GM23338 (cell line): ENCODE measurements around the gene SRPK1. TPM values are rescaled to one million over a fixed set of nuclear protein-coding genes. Genes with fewer than 3 reads are reported as not detected.
"Not testable (repeated sequence)": the region's sequence is repeated elsewhere in the genome, so short reads cannot be mapped to it uniquely, and the experiment has no call there.

Source experiments
- ATAC-seq: fragments of 200-7000 bp; cut with Tn5 transposase; 3 replicates; pipeline ENCODE4 v1.9.1; 2020
- DNase-seq: peaks from one replicate; pipeline ENCODE4 v3.0.0-alpha.2; 2015; ENCODE audit warnings: low spot score
- H2AFZ ChIP-seq: fragments of 200-600 bp; sonication (generic); 2 replicates; pipeline ENCODE4 v1.8.0; 2016; ENCODE audit warnings: antibody characterized with exemption, mild to moderate bottlenecking, moderate library complexity
- H3F3A ChIP-seq: fragments of 200-600 bp; sonication (generic); replicated peaks from 2 replicates; pipeline ENCODE4 v1.8.0; 2017; ENCODE audit warnings: antibody characterized with exemption, mixed run types, low read depth
- H3K27ac ChIP-seq: fragments of 200-600 bp; sonication (generic); 2 replicates; pipeline ENCODE4 v1.6.1; 2016; ENCODE audit warnings: low read depth
- H3K27me3 ChIP-seq: fragments of 200-600 bp; sonication (generic); 2 replicates; pipeline ENCODE4 v1.8.0; 2016; ENCODE audit warnings: mild to moderate bottlenecking, mixed run types, moderate library complexity; ENCODE audit not compliant: insufficient read depth
- H3K36me3 ChIP-seq: fragments of 200-600 bp; sonication (generic); 2 replicates; pipeline ENCODE4 v1.8.0; 2016; ENCODE audit warnings: mild to moderate bottlenecking; ENCODE audit not compliant: insufficient read depth
- H3K4me1 ChIP-seq: fragments of 200-600 bp; sonication (generic); 2 replicates; pipeline ENCODE4 v1.8.0; 2016; ENCODE audit warnings: mild to moderate bottlenecking, moderate library complexity; ENCODE audit not compliant: insufficient read depth
- H3K4me2 ChIP-seq: fragments of 200-600 bp; sonication (generic); 2 replicates; pipeline ENCODE4 v1.7.1; 2017; ENCODE audit warnings: mixed run types
- H3K4me3 ChIP-seq: fragments of 200-600 bp; sonication (generic); 2 replicates; pipeline ENCODE4 v1.6.1; 2016; ENCODE audit warnings: mixed run types
- H3K79me2 ChIP-seq: fragments of 200-600 bp; sonication (generic); replicated peaks from 2 replicates; pipeline ENCODE4 v1.8.0; 2017; ENCODE audit warnings: mild to moderate bottlenecking; ENCODE audit not compliant: insufficient read depth
- H3K9me2 ChIP-seq: fragments of 200-600 bp; sonication (generic); 2 replicates; pipeline ENCODE4 v1.8.0; 2017; ENCODE audit not compliant: insufficient read depth
- H4K20me1 ChIP-seq: fragments of 200-600 bp; sonication (generic); replicated peaks from 2 replicates; pipeline ENCODE4 v1.8.0; 2017; ENCODE audit warnings: mild to moderate bottlenecking; ENCODE audit not compliant: insufficient read depth
- H3K27ac Mint-ChIP-seq: 2 replicates; pipeline ENCODE4 v1.8.0; 2020; ENCODE audit warnings: inconsistent platforms, mild to moderate bottlenecking, moderate library complexity, mixed read lengths
- H3K27me3 Mint-ChIP-seq: 3 replicates; pipeline ENCODE4 v1.8.0; 2022; ENCODE audit warnings: low read depth, mild to moderate bottlenecking, moderate library complexity, mixed read lengths, inconsistent platforms; ENCODE audit not compliant: insufficient read depth, poor library complexity
- H3K36me3 Mint-ChIP-seq: 3 replicates; pipeline ENCODE4 v1.8.0; 2021; ENCODE audit warnings: low read depth, mild to moderate bottlenecking, inconsistent platforms, moderate library complexity, mixed read lengths
- H3K4me1 Mint-ChIP-seq: 3 replicates; pipeline ENCODE4 v1.8.0; 2020; ENCODE audit warnings: mild to moderate bottlenecking, inconsistent platforms, mixed read lengths
- H3K4me3 Mint-ChIP-seq: 3 replicates; pipeline ENCODE4 v1.8.0; 2021; ENCODE audit warnings: moderate library complexity, mild to moderate bottlenecking, inconsistent platforms, mixed read lengths
- H3K9me3 Mint-ChIP-seq: 3 replicates; pipeline ENCODE4 v1.8.0; 2020; ENCODE audit warnings: moderate library complexity, mild to moderate bottlenecking, inconsistent platforms, mixed read lengths
- STAT1 ChIP-seq: IDR thresholded peaks from one replicate; pipeline ENCODE4 v1.6.1; 2016; ENCODE audit warnings: antibody characterized with exemption; ENCODE audit not compliant: unreplicated experiment
- ZNF114 ChIP-seq: fragments of 250-450 bp; sonication (Bioruptor Pico); IDR thresholded peaks from 2 replicates; pipeline ENCODE4 v1.5.0; 2020; ENCODE audit warnings: mild to moderate bottlenecking, moderate library complexity
- polyA plus RNA-seq: library from polyadenylated mRNA; unstranded; fragments of >200 nt; fragmentation: Nextera tagmentation; extraction: Ambion mirVana; gene quantifications from 2 replicates; pipeline ENCODE4 v1.2.1, GENCODE V29; 2016
- total RNA-seq: library from RNA; depleted of rRNA; stranded (reverse); fragments of >200 nt; shearing (Covaris generic); gene quantifications from 2 replicates; pipeline ENCODE4 v1.2.3, GENCODE V29; 2014
- TF ChIP-seq, protein P1 (sequence below): fragments of 250-450 bp; sonication (Bioruptor Pico); IDR thresholded peaks from 2 replicates; pipeline ENCODE4 v1.5.0; 2020; ENCODE audit warnings: mild to moderate bottlenecking, moderate library complexity
- TF ChIP-seq, protein P2 (sequence below): IDR thresholded peaks from one replicate; pipeline ENCODE4 v1.6.1; 2018; ENCODE audit warnings: antibody characterized with exemption; ENCODE audit not compliant: unreplicated experiment

Gene SRPK1
- total and polyA plus RNA-seq, 2 experiments from 2014 or later: 175 to 202 TPM

DNA sequence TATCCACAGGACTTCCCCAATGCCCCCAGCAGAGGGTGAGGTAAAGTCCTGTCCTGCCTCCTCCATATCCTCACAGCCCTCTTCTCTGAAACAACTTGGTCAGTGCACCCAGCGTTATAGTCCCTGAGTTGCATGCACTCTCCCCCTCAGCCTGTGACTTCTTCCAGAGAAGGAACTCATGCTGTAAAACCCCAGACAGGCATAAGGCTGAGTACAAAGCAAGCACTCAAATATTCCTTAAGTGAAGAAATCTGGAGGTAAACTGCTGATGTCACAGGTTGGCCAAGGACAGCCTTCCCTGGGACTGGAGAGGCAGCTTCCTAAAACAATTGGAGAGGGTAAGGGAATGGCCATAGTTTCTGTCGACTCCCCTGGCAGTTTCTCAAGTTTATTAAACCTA is 12.9 kb upstream of the SRPK1 start (continued):
- TF ChIP-seq, protein P1, sequence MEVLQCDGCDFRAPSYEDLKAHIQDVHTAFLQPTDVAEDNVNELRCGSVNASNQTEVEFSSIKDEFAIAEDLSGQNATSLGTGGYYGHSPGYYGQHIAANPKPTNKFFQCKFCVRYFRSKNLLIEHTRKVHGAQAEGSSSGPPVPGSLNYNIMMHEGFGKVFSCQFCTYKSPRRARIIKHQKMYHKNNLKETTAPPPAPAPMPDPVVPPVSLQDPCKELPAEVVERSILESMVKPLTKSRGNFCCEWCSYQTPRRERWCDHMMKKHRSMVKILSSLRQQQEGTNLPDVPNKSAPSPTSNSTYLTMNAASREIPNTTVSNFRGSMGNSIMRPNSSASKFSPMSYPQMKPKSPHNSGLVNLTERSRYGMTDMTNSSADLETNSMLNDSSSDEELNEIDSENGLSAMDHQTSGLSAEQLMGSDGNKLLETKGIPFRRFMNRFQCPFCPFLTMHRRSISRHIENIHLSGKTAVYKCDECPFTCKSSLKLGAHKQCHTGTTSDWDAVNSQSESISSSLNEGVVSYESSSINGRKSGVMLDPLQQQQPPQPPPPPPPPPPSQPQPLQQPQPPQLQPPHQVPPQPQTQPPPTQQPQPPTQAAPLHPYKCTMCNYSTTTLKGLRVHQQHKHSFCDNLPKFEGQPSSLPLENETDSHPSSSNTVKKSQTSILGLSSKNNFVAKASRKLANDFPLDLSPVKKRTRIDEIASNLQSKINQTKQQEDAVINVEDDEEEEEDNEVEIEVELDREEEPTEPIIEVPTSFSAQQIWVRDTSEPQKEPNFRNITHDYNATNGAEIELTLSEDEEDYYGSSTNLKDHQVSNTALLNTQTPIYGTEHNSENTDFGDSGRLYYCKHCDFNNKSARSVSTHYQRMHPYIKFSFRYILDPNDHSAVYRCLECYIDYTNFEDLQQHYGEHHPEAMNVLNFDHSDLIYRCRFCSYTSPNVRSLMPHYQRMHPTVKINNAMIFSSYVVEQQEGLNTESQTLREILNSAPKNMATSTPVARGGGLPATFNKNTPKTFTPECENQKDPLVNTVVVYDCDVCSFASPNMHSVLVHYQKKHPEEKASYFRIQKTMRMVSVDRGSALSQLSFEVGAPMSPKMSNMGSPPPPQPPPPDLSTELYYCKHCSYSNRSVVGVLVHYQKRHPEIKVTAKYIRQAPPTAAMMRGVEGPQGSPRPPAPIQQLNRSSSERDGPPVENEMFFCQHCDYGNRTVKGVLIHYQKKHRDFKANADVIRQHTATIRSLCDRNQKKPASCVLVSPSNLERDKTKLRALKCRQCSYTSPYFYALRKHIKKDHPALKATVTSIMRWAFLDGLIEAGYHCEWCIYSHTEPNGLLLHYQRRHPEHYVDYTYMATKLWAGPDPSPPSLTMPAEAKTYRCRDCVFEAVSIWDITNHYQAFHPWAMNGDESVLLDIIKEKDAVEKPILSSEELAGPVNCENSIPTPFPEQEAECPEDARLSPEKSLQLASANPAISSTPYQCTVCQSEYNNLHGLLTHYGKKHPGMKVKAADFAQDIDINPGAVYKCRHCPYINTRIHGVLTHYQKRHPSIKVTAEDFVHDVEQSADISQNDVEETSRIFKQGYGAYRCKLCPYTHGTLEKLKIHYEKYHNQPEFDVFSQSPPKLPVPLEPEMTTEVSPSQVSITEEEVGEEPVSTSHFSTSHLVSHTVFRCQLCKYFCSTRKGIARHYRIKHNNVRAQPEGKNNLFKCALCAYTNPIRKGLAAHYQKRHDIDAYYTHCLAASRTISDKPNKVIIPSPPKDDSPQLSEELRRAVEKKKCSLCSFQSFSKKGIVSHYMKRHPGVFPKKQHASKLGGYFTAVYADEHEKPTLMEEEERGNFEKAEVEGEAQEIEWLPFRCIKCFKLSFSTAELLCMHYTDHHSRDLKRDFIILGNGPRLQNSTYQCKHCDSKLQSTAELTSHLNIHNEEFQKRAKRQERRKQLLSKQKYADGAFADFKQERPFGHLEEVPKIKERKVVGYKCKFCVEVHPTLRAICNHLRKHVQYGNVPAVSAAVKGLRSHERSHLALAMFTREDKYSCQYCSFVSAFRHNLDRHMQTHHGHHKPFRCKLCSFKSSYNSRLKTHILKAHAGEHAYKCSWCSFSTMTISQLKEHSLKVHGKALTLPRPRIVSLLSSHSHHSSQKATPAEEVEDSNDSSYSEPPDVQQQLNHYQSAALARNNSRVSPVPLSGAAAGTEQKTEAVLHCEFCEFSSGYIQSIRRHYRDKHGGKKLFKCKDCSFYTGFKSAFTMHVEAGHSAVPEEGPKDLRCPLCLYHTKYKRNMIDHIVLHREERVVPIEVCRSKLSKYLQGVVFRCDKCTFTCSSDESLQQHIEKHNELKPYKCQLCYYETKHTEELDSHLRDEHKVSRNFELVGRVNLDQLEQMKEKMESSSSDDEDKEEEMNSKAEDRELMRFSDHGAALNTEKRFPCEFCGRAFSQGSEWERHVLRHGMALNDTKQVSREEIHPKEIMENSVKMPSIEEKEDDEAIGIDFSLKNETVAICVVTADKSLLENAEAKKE: no peak
- TF ChIP-seq STAT1: no peak
- TF ChIP-seq, protein P2, sequence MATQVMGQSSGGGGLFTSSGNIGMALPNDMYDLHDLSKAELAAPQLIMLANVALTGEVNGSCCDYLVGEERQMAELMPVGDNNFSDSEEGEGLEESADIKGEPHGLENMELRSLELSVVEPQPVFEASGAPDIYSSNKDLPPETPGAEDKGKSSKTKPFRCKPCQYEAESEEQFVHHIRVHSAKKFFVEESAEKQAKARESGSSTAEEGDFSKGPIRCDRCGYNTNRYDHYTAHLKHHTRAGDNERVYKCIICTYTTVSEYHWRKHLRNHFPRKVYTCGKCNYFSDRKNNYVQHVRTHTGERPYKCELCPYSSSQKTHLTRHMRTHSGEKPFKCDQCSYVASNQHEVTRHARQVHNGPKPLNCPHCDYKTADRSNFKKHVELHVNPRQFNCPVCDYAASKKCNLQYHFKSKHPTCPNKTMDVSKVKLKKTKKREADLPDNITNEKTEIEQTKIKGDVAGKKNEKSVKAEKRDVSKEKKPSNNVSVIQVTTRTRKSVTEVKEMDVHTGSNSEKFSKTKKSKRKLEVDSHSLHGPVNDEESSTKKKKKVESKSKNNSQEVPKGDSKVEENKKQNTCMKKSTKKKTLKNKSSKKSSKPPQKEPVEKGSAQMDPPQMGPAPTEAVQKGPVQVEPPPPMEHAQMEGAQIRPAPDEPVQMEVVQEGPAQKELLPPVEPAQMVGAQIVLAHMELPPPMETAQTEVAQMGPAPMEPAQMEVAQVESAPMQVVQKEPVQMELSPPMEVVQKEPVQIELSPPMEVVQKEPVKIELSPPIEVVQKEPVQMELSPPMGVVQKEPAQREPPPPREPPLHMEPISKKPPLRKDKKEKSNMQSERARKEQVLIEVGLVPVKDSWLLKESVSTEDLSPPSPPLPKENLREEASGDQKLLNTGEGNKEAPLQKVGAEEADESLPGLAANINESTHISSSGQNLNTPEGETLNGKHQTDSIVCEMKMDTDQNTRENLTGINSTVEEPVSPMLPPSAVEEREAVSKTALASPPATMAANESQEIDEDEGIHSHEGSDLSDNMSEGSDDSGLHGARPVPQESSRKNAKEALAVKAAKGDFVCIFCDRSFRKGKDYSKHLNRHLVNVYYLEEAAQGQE: no peak
- TF ChIP-seq ZNF114 (CRISPR knock-in tag): no peak

DNA sequence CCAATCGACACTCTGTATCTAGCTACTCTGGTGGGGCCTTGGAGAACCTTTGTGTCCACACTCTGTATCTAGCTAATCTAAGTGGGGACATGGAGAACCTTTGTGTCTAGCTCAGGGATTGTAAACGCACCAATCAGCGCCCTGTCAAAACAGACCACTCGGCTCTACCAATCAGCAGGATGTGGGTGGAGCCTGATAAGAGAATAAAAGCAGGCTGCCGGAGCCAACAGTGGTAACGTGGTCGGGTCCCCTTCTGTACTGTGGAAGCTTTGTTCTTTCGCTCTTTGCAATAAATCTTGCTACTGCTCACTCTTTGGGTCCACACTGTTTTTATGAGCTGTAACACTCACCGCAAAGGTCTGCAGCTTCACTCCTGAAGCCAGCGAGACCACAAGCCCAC is 11.0 kb upstream of the SRPK1 start:
- H3K4me2 ChIP-seq, H3K36me3 ChIP-seq, H3K4me1 ChIP-seq, H3K4me3 ChIP-seq, H3K4me1 Mint-ChIP-seq, H3K27me3 Mint-ChIP-seq, H3K9me3 Mint-ChIP-seq, H3K27me3 ChIP-seq, H3K79me2 ChIP-seq, H4K20me1 ChIP-seq, H3K36me3 Mint-ChIP-seq, H3K9me2 ChIP-seq, ATAC-seq, H3K27ac ChIP-seq, H3K4me3 Mint-ChIP-seq, H3F3A ChIP-seq, H3K27ac Mint-ChIP-seq: not testable (repeated sequence)
- DNase-seq: peak; percentile 25
- H2AFZ ChIP-seq: 0 out of 2 replicates have a peak overlapping the region, but pooled peaks have one; percentile 10
